GM23248 (cell line): ENCODE measurements around the gene PEAK1. TPM values are rescaled to one million over a fixed set of nuclear protein-coding genes. Genes with fewer than 3 reads are reported as not detected.
"Not testable (repeated sequence)": the region's sequence is repeated elsewhere in the genome, so short reads cannot be mapped to it uniquely, and the experiment has no call there.

Experiments used
- DNase-seq: peaks from one replicate; pipeline ENCODE4 v3.0.0-alpha.2; 2015
- H2AFZ ChIP-seq: fragments of 200-600 bp; sonication (generic); 2 replicates; pipeline ENCODE4 v1.6.1; 2016; ENCODE audit warnings: antibody characterized with exemption
- H3F3A ChIP-seq: fragments of 200-600 bp; sonication (generic); 2 replicates; pipeline ENCODE4 v1.6.1; 2016; ENCODE audit warnings: mild to moderate bottlenecking, antibody characterized with exemption, mixed run types; ENCODE audit not compliant: insufficient read depth
- H3K27ac ChIP-seq: fragments of 200-600 bp; sonication (generic); 2 replicates; pipeline ENCODE4 v1.5.1; 2016; ENCODE audit warnings: mild to moderate bottlenecking
- H3K27me3 ChIP-seq: fragments of 200-600 bp; sonication (generic); replicated peaks from 2 replicates; pipeline ENCODE4 v1.6.1; 2016; ENCODE audit warnings: mild to moderate bottlenecking; ENCODE audit not compliant: insufficient read depth
- H3K36me3 ChIP-seq: fragments of 200-600 bp; sonication (generic); 2 replicates; pipeline ENCODE4 v1.6.1; 2016; ENCODE audit warnings: low read depth, mild to moderate bottlenecking
- H3K4me1 ChIP-seq: fragments of 200-600 bp; sonication (generic); 2 replicates; pipeline ENCODE4 v1.6.1; 2016; ENCODE audit warnings: mild to moderate bottlenecking; ENCODE audit not compliant: insufficient read depth
- H3K4me2 ChIP-seq: fragments of 200-600 bp; sonication (generic); one replicate; pipeline ENCODE4 v1.6.1; 2016; ENCODE audit warnings: mild to moderate bottlenecking; ENCODE audit not compliant: unreplicated experiment
- H3K4me3 ChIP-seq: fragments of 200-600 bp; sonication (generic); 2 replicates; pipeline ENCODE4 v1.5.1; 2016; ENCODE audit warnings: mild to moderate bottlenecking
- H3K79me2 ChIP-seq: fragments of 200-600 bp; sonication (generic); 2 replicates; pipeline ENCODE4 v1.6.1; 2016; ENCODE audit warnings: mild to moderate bottlenecking; ENCODE audit not compliant: insufficient read depth
- H3K9ac ChIP-seq: fragments of 200-600 bp; sonication (generic); 2 replicates; pipeline ENCODE4 v1.6.1; 2016; ENCODE audit warnings: mild to moderate bottlenecking
- H3K9me2 ChIP-seq: fragments of 200-600 bp; sonication (generic); 2 replicates; pipeline ENCODE4 v1.6.1; 2016; ENCODE audit warnings: mixed run types, mild to moderate bottlenecking, moderate library complexity; ENCODE audit not compliant: insufficient read depth
- H3K9me3 ChIP-seq: fragments of 200-600 bp; sonication (generic); one replicate; pipeline ENCODE4 v1.6.1; 2017; ENCODE audit warnings: low read depth
- H4K20me1 ChIP-seq: fragments of 200-600 bp; sonication (generic); 2 replicates; pipeline ENCODE4 v1.6.0; 2016; ENCODE audit not compliant: insufficient read depth
- EZH2 ChIP-seq: fragments of 200-600 bp; sonication (generic); IDR thresholded peaks from 2 replicates; pipeline ENCODE4 v1.6.1; 2018; ENCODE audit warnings: antibody characterized with exemption, mild to moderate bottlenecking; ENCODE audit not compliant: insufficient read depth, poor library complexity, severe bottlenecking
- EZH2phosphoT487 ChIP-seq: fragments of 200-600 bp; sonication (generic); IDR thresholded peaks from 2 replicates; pipeline ENCODE4 v1.6.1; 2018; ENCODE audit warnings: antibody characterized with exemption, moderate library complexity, mild to moderate bottlenecking, low read depth; ENCODE audit not compliant: insufficient read depth
- WGBS, 2 experiments: methylation state at CpG; one replicate each; pipeline ENCODE4 v1.1.6; 2015 to 2017; ENCODE audit warnings: low lambda C conversion rate in 2 of 2, low coverage in 1 of 2; ENCODE audit errors: missing lambda C conversion rate in 2 of 2; 5-methylcytosine and 5-hydroxymethylcytosine counted together
- in situ Hi-C: fragments of 300-500 bp; cut with MboI; formaldehyde crosslinking; loops from 2 replicates; pipeline ENCODE4 v1.15.0; 2020
- polyA plus RNA-seq: library from polyadenylated mRNA; unstranded; fragments of >200 nt; fragmentation: Nextera tagmentation; extraction: Ambion mirVana; gene quantifications from 2 replicates; pipeline ENCODE4 v1.2.1, GENCODE V29; 2016
- total RNA-seq: library from RNA; depleted of rRNA; stranded (reverse); fragments of >200 nt; shearing (Covaris generic); gene quantifications from 2 replicates; pipeline ENCODE4 v1.2.3, GENCODE V29; 2014

Gene PEAK1
- total and polyA plus RNA-seq, 2 experiments from 2014 or later, result 22.4 to 74.5 TPM

DNA sequence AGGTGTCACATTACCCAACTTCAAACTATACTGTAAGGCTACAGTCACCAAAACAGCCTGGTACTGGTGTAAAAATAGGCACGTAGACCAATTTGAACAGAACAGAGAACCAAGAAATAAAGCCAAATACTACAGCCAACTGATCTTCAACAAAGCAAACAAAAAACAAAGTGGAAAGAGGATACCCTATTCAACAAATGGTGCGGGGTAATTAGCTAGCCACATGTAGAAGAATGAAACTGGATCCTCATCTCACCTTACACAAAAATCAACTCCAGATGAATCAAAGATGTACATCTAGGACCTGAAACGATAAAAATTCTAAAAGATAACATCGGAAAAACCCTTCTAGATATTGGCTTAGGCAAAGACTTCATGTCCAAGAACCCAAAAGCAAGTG lies 13.1 kb downstream of the PEAK1 start:
- Histone ChIP-seq H2AFZ (no peak overlapping the region), H4K20me1 (0 out of 2 replicates have a peak, but pooled peaks cover 8% of the 10 kb centered on the region), H3K4me3 (no peak overlapping the region), H3K27me3 (no peaks in the 10 kb centered on the region), H3K36me3 (no peaks in the 10 kb centered on the region), H3K4me2 (no peak overlapping the region), H3K27ac (no peak overlapping the region), H3K9me3 (no peaks in the 10 kb centered on the region), H3K79me2 (peaks cover 94% of the 10 kb centered on the region), H3K9me2 (no peaks in the 10 kb centered on the region), H3K9ac (no peak overlapping the region), H3F3A (peaks cover 18% of the 10 kb centered on the region; the same call in 1 of the 2 replicates), H3K4me1 (peaks cover 18% of the 10 kb centered on the region)
- no peak for DNase-seq
- TF ChIP-seq EZH2phosphoT487 (no peak), EZH2 (no peak)
- in situ Hi-C loops, result no loop called here
- 99% methylated on average over 4 of the region's 4 CpGs for WGBS, 2 experiments

DNA sequence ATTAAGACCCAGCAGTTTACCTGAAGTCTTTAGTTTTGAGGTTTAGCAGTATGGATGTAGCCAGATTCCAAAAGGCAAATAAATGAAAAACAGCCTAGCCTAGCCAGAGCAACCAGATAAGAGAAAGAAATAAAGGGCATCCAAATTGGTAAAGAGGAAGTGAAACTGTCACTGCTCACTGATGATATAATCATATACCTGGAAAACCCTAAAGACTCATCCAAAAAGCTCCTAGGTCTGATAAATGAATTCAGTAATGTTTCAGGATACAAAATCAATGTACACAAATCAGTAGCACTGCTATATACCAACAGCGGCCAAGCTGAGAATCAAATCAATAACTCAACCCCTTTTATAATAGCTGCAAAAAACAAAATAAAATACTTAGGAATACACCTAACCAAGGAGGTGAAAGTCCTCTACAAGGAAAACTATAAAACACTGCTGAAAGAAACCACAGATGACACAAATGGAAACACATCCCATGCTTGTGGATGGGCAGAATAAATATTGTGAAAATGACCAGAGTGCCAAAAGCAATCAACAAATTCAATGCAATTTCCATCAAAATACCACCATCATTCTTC lies 13.6 kb downstream of the PEAK1 start:
- in situ Hi-C loops, H3K36me3 ChIP-seq, H3K9me2 ChIP-seq, H3K4me3 ChIP-seq, H3K9me3 ChIP-seq, H2AFZ ChIP-seq, H3K4me2 ChIP-seq, H3K27me3 ChIP-seq, H3K27ac ChIP-seq, DNase-seq, H4K20me1 ChIP-seq, H3K9ac ChIP-seq: not testable (repeated sequence)
- 97 to 100% methylated on average over 1 of the region's 1 CpG for WGBS, 2 experiments
- Histone ChIP-seq H3K4me1 (peaks cover 24% of the 10 kb centered on the region), H3F3A (peaks cover 24% of the 10 kb centered on the region; the same call in 1 of the 2 replicates), H3K79me2 (peaks cover 94% of the 10 kb centered on the region)

DNA sequence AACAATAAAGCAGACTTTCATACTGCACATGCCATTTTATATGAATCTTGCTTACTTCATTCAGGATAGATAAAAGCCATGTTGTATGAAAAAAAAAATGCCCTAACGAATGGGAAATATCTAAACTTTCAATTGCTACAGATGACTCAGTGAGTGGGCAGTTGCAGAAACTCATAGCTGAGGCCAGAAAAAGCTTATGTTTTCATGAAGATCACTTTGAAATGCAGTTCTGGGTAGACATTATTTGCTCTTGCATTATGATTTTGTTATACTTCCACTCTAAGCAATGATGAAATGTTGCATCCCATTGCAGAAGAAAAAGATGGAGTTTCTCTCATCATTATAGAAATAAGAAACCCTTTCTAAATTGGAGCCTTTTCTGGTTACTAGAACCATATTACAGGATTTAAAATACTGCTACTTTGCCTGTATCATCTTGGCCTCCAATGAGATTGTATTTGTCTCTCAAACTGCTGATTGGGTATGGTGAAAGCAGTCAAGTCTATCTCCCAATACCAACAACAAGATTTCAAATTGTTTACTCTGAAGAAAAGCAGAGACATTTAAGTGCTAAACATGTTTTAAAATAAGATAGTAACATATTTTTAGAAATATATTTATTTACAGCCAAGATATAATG lies 17.0 kb downstream of the PEAK1 start:
- Histone ChIP-seq H3K79me2 (peaks cover 94% of the 10 kb centered on the region), H3K4me1 (peaks cover 20% of the 10 kb centered on the region), H2AFZ (peak overlapping the region; percentile 43), H3K27ac (peak overlapping the region; percentile 89), H3K27me3 (no peaks in the 10 kb centered on the region), H4K20me1 (0 out of 2 replicates have a peak, but pooled peaks cover 7% of the 10 kb centered on the region), H3K9ac (peak overlapping the region; percentile 75), H3K9me3 (no peaks in the 10 kb centered on the region), H3K4me3 (peak overlapping the region; percentile 31), H3K4me2 (peak overlapping the region; percentile 84), H3F3A (peaks cover 39% of the 10 kb centered on the region; the same call in 1 of the 2 replicates), H3K9me2 (no peaks in the 10 kb centered on the region), H3K36me3 (no peaks in the 10 kb centered on the region; the same call in 1 of the 2 replicates)
- WGBS, 2 experiments, result 0% methylated on average over 1 of the region's 1 CpG
- peak; percentile 88 for DNase-seq
- in situ Hi-C loops, result no loop called here
- TF ChIP-seq EZH2 (no peak), EZH2phosphoT487 (no peak)

DNA sequence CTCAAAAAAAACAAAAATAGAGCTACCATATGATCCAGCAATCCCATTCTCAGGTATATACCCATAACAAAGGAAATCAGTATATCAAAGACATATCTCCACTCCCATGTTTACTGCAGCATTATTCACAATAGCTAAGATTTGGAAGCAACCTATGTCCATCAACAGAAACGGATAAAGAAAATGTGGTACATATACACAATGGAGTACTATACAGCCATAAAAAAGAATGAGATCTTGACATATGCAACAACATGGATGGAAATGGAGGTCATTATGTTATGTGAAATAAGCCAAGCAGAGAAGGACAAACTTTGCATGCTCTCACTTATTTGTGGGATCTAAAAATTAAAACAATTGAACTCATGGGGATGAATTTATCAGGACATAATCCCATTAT lies 19.6 kb downstream of the PEAK1 start:
- H3K27ac ChIP-seq, result no peak overlapping the region
- 96 to 100% methylated on average over 1 of the region's 1 CpG for WGBS, 2 experiments
- peaks cover 94% of the 10 kb centered on the region for H3K79me2 ChIP-seq
- no peak overlapping the region for H3K4me2 ChIP-seq
- no peaks in the 10 kb centered on the region for H3K27me3 ChIP-seq
- H3K4me1 ChIP-seq, result peaks cover 20% of the 10 kb centered on the region
- H3K9me2 ChIP-seq, result no peaks in the 10 kb centered on the region
- no peak overlapping the region for H3K9ac ChIP-seq
- in situ Hi-C loops, result no loop called here
- peaks cover 18% of the 10 kb centered on the region for H4K20me1 ChIP-seq
- no peak overlapping the region for H2AFZ ChIP-seq
- H3K9me3 ChIP-seq, result peaks cover 6% of the 10 kb centered on the region
- DNase-seq, result no peak
- TF ChIP-seq EZH2phosphoT487 (no peak), EZH2 (no peak)
- H3K4me3 ChIP-seq, result no peak overlapping the region
- H3K36me3 ChIP-seq, result no peaks in the 10 kb centered on the region; the same call in 1 of the 2 replicates
- H3F3A ChIP-seq, result peaks cover 47% of the 10 kb centered on the region; the same call in 1 of the 2 replicates
